TTC549 (cell line): ENCODE data around the gene FNDC4.

Experiments used
- FAIRE-seq: peaks from 2 replicates; lab custom pipeline; 2012; peaks lifted over from hg19 to GRCh38; lab: Jason Lieb, UNC

FNDC4 gene

DNA sequence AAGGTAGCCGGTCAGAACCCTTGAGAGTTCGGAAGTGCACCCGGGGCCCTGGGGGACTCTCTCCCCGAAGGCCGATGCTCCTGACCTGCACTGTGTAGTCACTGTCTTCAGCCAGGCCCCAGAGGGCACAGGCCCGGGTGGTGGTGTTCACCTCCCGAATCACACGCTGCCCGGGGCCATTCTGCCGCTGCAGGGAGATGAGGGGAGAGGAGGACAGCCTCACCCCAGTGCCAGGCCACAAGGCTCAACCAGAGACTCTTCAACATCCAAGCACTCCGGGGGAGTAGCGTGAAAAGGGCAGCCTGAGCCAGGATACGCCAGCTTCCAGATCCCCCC lies 1.1 kb downstream of the FNDC4 start:
- no peak for FAIRE-seq

DNA sequence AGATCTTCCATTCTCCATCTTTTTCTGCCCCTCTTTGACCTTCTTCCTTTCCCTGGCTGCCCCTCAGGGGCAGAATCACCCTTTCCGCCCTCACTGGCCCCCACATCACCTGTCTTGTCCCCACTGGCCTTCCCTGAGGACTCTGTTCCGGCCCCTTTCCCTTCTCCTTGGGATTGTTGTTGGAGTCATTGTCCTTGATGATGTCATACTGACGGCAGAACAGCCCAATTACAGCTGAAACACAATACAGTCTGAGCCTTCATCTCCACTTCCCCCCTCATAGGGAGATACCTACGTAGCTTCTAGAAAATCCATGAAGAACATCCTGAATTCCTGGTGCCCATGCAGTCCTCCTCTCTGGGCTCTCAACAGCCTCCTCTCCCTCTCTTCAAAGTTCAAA lies 2.4 kb downstream of the FNDC4 start:
- no peak for FAIRE-seq

DNA sequence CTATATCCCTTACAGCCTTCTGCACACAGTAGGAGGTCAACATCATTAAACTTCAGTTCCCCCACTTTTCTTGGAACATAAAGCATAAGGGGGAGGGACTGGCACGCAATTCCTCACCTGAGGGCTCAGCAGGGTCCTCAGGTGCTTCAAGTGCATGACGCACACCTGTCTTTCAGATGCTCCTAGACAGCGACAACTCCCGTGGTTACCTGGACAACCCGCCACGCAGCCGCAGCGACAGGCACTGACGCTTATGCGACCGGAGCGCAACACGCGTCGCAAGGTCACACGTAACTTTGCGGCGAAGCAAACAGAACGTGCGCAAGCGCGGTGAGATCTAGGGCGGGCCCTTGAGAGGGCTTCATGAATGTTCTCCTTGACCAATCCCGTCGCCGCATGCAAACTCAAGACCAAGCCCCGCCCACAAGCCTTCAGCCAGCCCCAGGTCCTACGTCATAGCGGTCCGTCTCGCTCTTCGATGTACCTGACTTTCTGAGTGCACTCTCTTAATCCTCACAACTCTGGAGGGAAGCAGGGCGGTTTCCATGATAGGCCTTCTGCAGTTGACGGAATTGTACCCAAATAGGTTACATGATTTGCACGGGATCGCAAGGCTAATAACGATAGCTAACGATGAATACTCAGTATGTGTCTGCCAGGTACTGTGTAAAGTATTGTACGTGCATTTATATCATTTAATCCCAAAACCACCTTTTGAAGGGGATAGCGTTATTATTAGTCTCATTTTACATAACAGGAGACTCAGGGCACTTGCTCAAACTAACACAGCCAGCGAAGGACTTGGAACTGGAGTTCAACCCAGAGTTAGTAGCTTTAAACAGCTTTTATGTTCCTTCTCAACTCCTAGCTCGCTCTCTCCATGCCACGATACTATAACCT lies 5.3 kb downstream of the FNDC4 start, which contains the start of gene IFT172:
TSS of gene IFT172 (minus strand) at position 246 of the 900 bp plus-strand sequence. CDS start at position 156, 90 bp downstream.
- FAIRE-seq: peak; percentile 94

DNA sequence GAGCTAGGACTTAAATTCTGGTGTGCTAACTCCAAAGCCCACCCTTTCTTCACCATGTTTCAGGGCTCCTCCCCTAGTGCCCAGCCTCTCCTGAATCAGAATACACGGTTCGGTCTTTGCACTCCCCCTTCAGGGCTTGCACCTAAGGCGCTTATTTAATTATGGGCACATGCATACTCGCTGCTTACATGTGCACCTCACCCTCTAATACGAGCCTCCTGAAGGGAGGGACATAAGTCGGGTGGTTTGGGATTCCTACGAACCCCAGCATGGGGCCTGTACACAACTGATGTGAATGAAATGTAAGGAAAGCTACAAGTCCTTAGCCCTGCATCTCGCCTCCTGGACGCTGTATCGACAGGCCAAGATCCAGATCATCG lies 5.9 kb downstream of the FNDC4 start:
- no peak for FAIRE-seq

DNA sequence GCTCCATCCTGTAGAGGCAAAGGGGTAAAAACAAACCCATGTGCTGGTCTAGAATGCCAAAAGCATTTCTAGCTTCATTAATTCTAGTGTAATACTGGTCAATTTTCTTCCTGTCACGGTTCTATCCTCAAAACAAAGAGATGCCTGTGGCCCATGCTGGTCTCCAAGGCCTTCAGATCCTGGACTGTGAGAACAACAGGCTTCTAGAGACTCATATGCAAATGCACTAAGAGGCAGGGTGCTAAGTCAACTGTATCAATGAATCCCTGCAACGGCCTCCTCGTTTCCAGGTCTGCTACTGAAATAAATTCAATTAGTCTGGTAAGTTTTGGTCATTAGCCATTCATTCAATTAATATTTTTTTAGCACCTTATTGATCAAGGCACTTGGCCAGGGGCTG lies 9.5 kb downstream of the FNDC4 start:
- FAIRE-seq: no peak

DNA sequence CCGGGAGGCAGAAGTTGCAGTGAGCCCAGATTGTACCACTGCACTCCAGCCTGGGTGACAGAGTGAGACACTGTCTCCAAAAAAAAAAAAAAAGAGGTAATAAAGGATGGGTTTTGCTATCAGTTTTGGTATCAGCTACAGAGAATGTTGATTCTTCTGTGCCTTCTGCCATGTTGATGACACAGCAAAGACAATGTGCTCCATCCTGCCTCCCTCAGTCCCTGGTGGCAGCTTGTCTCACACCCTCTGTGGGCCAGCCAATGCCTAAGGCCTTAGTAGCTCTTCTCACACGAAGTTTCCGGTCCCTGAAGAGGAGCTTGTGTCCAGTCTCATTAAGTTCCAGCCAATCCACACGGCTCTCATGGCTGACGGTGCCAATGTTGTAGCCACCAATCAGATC lies 23.0 kb downstream of the FNDC4 start:
- no peak for FAIRE-seq

DNA sequence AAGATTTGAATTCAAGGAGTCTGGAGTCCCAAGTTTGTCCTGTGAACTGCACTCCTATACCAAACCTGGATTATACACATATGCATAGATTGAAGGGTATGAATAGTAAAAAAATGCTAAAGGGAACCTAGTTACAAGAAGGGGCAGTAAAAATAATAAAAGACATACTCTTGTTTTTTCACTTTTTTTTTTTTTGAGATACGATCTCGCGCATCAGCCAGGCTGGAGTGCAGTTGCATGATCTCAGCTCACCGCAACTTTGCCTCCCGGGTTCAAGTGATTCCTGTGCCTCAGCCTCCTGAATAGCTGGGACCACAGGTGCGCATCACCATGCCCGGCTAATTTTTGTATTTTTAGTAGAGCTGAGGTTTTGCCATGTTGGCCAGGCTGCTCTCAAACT lies 30.6 kb downstream of the FNDC4 start:
- no peak for FAIRE-seq

DNA sequence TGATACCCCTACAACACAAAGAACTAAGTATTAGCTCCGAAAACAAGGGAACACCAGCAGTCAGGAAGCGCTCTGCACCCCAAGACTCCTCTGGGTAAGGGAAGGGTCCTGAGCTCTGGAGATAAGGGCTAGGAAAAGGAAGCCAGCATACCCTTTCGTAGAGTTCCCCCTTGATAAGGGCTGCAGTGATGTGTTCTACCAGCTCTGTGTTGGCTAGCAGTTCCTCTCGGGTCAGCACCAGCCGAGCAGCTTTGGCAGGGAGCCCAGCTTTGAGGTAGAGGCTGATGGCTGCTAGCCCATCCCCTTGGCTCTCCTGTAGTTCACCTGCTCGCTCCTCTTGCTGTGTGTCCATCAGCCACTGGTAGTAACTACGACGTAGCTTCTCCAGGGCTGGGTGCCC lies 33.9 kb downstream of the FNDC4 start:
- no peak for FAIRE-seq

DNA sequence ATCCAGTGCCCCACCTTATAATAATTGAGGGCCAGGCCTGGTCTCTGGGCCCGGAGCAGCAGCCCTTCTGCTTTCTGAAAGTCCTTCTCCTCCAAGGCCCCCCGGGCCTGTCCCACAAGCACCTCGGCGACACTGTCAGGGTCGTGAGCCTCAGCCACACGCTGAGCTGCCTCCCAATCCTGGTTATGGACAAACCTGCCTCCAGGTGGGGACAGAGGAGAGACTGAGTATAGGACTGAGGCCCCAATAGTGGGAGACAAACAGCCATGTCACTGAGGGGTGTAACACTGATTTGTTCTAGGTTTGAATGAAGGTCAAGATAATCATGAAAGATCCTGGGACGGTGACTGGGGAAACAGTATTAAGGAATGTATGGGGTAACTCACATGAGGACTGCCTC lies 41.0 kb downstream of the FNDC4 start:
- no peak for FAIRE-seq

DNA sequence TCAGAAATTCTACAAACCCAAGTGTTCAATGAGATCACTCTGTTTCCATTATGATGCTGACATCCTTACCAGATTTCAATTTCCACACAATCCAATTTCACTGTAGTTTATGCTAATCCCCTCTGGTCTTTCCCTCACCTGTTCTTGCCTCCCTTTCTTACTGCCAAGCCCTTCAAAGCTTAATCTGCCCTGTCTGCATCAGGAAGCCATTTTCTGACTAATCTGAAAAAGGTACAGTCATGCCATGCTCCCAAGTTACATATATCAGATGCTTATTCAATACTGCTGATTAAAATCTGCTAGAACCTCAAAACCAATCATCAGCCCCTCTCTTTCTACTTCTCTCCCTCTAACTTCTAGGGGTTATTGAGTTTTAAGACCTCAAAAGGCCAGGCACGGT lies 43.9 kb downstream of the FNDC4 start:
- no peak for FAIRE-seq

DNA sequence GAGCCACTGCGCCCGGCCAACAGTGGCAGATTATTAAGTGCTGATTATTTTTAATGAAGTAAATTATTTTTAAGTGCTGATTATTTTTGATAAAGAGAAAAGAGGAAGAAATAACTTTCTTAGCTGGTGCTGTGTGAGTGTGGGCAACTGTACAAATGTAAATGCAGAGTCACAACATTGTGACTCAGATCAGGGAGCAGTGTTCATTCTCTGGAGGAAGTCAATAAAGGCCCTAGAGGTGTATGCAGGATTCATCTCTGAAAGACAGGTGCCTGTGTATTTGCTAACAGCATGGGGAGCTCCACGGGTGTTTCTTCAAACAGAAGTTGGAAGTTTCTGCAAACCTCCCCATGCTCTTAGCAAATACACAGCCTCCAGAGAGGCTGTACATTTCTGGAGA lies 46.6 kb downstream of the FNDC4 start:
- no peak for FAIRE-seq

DNA sequence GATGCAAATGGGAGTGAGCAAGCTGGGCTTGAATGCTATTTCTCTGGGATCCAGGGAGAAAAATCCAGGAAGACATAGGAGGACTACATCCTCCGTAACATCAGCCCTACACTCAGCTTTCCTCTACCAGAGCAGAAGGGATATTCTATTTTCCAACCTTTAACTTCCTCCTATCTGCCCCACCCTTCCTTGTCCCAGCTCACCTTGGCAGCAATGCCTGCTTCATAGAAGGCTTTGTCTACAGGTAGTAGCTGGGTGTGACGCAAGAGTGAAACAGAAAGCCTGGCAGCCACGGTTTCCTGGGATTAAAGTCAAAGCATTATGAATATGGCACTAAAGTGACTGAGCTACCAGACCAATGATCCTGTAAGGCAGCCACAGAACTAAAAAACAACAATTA lies 48.9 kb downstream of the FNDC4 start:
- FAIRE-seq: no peak

DNA sequence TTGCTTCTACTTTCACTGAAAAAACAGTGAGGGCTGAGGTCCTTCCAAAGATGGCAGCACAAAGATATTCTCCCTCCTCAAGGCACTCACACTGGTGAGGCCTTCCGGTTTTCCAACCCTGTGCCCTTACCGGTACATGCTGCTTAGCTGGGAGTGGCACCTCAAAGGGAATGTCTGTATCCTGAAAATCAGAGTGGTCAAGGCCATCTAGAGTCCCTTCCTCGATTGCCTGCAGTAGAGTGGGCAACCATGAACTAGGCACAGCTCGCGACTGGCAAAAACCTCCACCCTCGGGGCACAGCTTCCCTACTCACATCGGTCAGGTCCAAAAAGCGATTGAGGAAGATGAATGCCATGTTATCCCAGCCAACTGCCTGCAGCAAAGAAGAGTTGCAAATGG lies 49.4 kb downstream of the FNDC4 start:
- no peak for FAIRE-seq

DNA sequence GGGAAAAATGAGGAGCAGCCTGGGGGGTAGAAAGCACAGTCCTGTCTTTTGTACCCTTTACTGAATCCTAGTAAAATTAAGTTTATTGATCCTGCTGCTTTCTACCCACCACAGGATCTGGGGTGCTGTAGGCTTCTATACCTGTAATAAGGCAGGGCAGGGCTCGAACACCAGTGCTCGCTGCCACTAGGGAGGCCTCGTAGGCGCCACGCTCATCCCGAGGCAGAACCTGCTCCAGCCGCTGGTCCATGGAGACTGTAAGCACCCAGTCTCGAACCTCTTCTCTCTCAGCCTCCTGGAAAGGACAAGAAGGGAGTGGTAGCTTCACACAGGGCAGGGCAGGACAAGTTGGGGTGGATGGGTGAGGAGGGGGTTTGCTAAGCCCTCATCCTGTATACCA lies 49.8 kb downstream of the FNDC4 start:
- no peak for FAIRE-seq

DNA sequence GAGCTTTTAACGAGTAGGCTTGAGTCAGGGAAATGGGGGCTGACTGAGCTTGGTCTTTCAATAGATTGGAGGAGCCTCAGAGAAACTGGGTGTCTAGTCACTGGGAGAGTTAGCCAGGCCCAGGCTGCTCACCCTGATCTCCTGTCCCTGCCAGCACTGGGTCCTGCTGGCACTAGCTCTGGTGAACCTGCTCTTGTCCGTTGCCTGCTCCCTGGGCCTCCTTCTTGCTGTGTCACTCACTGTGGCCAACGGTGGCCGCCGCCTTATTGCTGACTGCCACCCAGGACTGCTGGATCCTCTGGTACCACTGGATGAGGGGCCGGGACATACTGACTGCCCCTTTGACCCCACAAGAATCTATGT lies 52.1 kb downstream of the FNDC4 start:
- FAIRE-seq: no peak

DNA sequence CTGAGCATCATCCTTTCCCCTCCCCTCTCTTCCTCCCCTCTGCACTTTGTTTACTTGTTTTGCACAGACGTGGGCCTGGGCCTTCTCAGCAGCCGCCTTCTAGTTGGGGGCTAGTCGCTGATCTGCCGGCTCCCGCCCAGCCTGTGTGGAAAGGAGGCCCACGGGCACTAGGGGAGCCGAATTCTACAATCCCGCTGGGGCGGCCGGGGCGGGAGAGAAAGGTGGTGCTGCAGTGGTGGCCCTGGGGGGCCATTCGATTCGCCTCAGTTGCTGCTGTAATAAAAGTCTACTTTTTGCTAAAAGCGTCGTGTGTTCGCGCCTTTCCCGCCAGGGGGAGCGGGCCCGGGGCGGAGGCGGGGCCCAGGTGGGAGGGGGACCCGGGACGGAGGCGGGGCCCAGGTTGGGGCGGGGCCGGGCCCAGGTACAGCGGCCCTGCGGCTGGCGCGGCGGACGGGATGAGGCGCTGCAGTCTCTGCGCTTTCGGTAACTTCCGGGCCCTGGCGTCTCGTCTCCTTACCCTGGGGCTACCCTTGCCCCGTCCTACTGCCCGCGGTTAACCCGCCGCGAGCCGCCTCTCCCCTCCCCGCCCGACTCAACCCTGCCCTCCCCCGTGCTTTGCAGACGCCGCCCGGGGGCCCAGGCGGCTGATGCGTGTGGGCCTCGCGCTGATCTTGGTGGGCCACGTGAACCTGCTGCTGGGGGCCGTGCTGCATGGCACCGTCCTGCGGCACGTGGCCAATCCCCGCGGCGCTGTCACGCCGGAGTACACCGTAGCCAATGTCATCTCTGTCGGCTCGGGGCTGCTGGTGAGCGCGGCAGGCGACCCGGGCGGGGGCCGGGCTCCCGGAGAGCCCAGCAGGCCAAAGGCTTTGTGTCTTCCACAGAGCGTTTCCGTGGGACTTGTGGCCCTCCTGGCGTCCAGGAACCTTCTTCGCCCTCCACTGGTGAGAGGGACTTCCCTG lies 52.8 kb downstream of the FNDC4 start, which contains the start of gene KRTCAP3:
TSS of gene KRTCAP3 (plus strand) at position 424 of the 962 bp plus-strand sequence. CDS start at position 456, 32 bp downstream.
- no peak for FAIRE-seq
